CD4-positive, alpha-beta T cell treated with Interleukin-4 for 1 hour (primary cell): ENCODE results near the gene ARTN.

Source experiments
- DNase-seq, 2 donors: peaks; one replicate each; pipeline ENCODE4 v3.0.0-alpha.2; 2020 to 2022

The ARTN gene

GRCh38 chr1:43973981-43974442 is 40.4 kb downstream of the ARTN start:
- no peak for DNase-seq

GRCh38 chr1:43974443-43975248 is 41.0 kb downstream of the ARTN start, which contains the start of gene ATP6V0B:
Gene ATP6V0B, plus strand, starts transcription at chr1:43974960. Its CDS starts 81 bp downstream, at chr1:43975041.
- DNase-seq, result peak; percentile 91

- DNase-seq, result peak; percentile 51 to 61
Observed at GRCh38 chr1:43975249-43975961, 41.8 kb downstream of the ARTN start.

GRCh38 chr1:43976045-43976444 is 42.4 kb downstream of the ARTN start:
- no peak for DNase-seq

GRCh38 chr1:43976890-43977289 is 43.3 kb downstream of the ARTN start:
- no peak for DNase-seq

- no peak for DNase-seq
Observed at GRCh38 chr1:43977376-43978263, 44.0 kb downstream of the ARTN start.

- no peak for DNase-seq
Observed at GRCh38 chr1:43978264-43978550, 44.6 kb downstream of the ARTN start.

GRCh38 chr1:43978551-43979260 is 45.1 kb downstream of the ARTN start, which contains the start of gene B4GALT2:
Gene B4GALT2, plus strand, starts transcription at chr1:43979210. Its CDS starts 1,951 bp downstream, at chr1:43981161.
- DNase-seq, result peak in 1 of 2 donors; percentile 31

- DNase-seq, result no peak
Observed at GRCh38 chr1:43979261-43979527, 45.6 kb downstream of the ARTN start.

- DNase-seq, result peak in 1 of 2 donors; percentile 14
Observed at GRCh38 chr1:43979528-43980254, 46.1 kb downstream of the ARTN start.

GRCh38 chr1:43980255-43981134 is 46.9 kb downstream of the ARTN start:
- no peak for DNase-seq

- DNase-seq, result no peak
Observed at GRCh38 chr1:43981135-43981491, 47.5 kb downstream of the ARTN start.

GRCh38 chr1:43981636-43982035 is 48.0 kb downstream of the ARTN start:
- no peak for DNase-seq

- DNase-seq, result no peak
Observed at GRCh38 chr1:43982241-43982640, 48.6 kb downstream of the ARTN start.

GRCh38 chr1:43982808-43983207 is 49.2 kb downstream of the ARTN start:
- peak in 1 of 2 donors; percentile 20 for DNase-seq

- no peak for DNase-seq
Observed at GRCh38 chr1:43983253-43983899, 49.8 kb downstream of the ARTN start.

GRCh38 chr1:43984855-43985254 is 51.3 kb downstream of the ARTN start:
- DNase-seq, result no peak

GRCh38 chr1:43985984-43986595 is 52.5 kb downstream of the ARTN start:
- no peak for DNase-seq

GRCh38 chr1:43986712-43987111 is 53.1 kb downstream of the ARTN start:
- DNase-seq, result no peak
